Left lung (tissue), 10 donors: ENCODE results near the gene TRPC4AP. TPM values are rescaled to one million over a fixed set of nuclear protein-coding genes. Genes with fewer than 3 reads are reported as not detected.

Experiments used
- ATAC-seq: fragments of 200-7000 bp; cut with Tn5 transposase; one replicate; pipeline ENCODE4 v1.9.1; 2020; ENCODE audit warnings: moderate library complexity
- DNase-seq, 4 donors: peaks; one replicate each; pipeline ENCODE4 v3.0.0-alpha.2; 2013 to 2020
- H3K27ac ChIP-seq, 2 donors: fragments of 200-600 bp; sonication (generic) in 1 of 2; one replicate each; pipeline versions ENCODE4 v1.5.0 to v1.8.0; 2020 to 2021
- H3K27me3 ChIP-seq, 2 donors: fragments of 200-600 bp; sonication (generic) in 1 of 2; one replicate each; pipeline versions ENCODE4 v1.5.0 to v1.8.0; 2020 to 2021
- H3K36me3 ChIP-seq, 2 donors: fragments of 200-600 bp; sonication (generic) in 1 of 2; one replicate each; pipeline versions ENCODE4 v1.5.0 to v1.8.0; 2020 to 2021
- H3K4me1 ChIP-seq, 2 donors: fragments of 200-600 bp; one replicate each; pipeline ENCODE4 v1.8.0; 2021
- H3K4me3 ChIP-seq, 2 donors: fragments of 200-600 bp; sonication (generic) in 1 of 2; one replicate each; pipeline versions ENCODE4 v1.5.0 to v1.8.0; 2020 to 2021; ENCODE audit warnings: mild to moderate bottlenecking in 1 of 2
- H3K9me3 ChIP-seq, 2 donors: fragments of 200-600 bp; sonication (generic) in 1 of 2; one replicate each; pipeline versions ENCODE4 v1.5.0 to v1.8.0; 2020 to 2021
- CTCF ChIP-seq, 2 donors: fragments of 200-600 bp; sonication (generic) in 1 of 2; IDR thresholded peaks; one replicate each; pipeline versions ENCODE4 v1.5.0 to v1.8.0; 2021; ENCODE audit warnings: antibody characterized with exemption in 2 of 2
- intact Hi-C, 2 donors: fragments of 100-400 bp; cut with DNase I; formaldehyde crosslinking; loops; one replicate each; pipeline versions ENCODE4 v1.11.2 to v1.14.2; 2022
- polyA plus RNA-seq, 6 donors: library from polyadenylated mRNA; unstranded; fragments of 120-200 nt; gene quantifications; one replicate each; pipeline ENCODE4 v1.2.1, GENCODE V29; 2013; ENCODE audit not compliant: insufficient read length in 6 of 6
- total RNA-seq, 2 donors: library from RNA; stranded (reverse); fragmentation: NEBNext Ultra II Directional; extraction: Animal tissue kit (Norgen Biotek cat#: 25700); gene quantifications; one replicate each; pipeline ENCODE4 v1.2.1, GENCODE V29; 2021
- donor health status: DM: no; HTN: yes; CAD: no.
- donor health status: DM: no; HTN: no; CAD: no.

TRPC4AP gene
- total and polyA plus RNA-seq, 8 donors: 57.8 to 70.8 (median 67.0) TPM

- no peak overlapping the region for H3K4me3 ChIP-seq
- no peak for ATAC-seq
Observed at GRCh38 chr20:34978092-34978744, 114.4 kb downstream of the TRPC4AP start.

GRCh38 chr20:34977365-34978091 is 115.1 kb downstream of the TRPC4AP start:
- intact Hi-C loops: no loop called here
- Histone ChIP-seq H3K27ac (no peak overlapping the region), H3K4me1 (no peaks in the 10 kb centered on the region), H3K4me3 (no peak overlapping the region), H3K36me3 (no peaks in the 10 kb centered on the region), H3K9me3 (no peaks in the 10 kb centered on the region), H3K27me3 (peaks cover 0 to under 1% of the 10 kb centered on the region in 2 donors)
- DNase-seq (peak in 1 of 4 donors; percentile 39), ATAC-seq (no peak)
- TF ChIP-seq CTCF (IDR thresholded peaks at IDR 0.05): no peak

More at GRCh38 chr20:34978092-34978744, 114.4 kb downstream of the TRPC4AP start:
- Histone ChIP-seq H3K27ac (no peak overlapping the region), H3K9me3 (no peaks in the 10 kb centered on the region), H3K27me3 (peaks cover 0 to 6% of the 10 kb centered on the region in 2 donors), H3K4me1 (no peaks in the 10 kb centered on the region), H3K36me3 (no peaks in the 10 kb centered on the region)
- no peak for TF ChIP-seq CTCF (IDR thresholded peaks at IDR 0.05)
- peak in 1 of 4 donors; percentile 1 for DNase-seq
- intact Hi-C loops: no loop called here

- no peak for ATAC-seq
- Histone ChIP-seq H3K27ac (no peak overlapping the region), H3K4me3 (no peak overlapping the region), H3K36me3 (no peaks in the 10 kb centered on the region), H3K4me1 (no peaks in the 10 kb centered on the region), H3K27me3 (no peaks in the 10 kb centered on the region), H3K9me3 (no peaks in the 10 kb centered on the region)
- no peak for TF ChIP-seq CTCF (IDR thresholded peaks at IDR 0.05)
- peak in 1 of 4 donors; percentile 13 for DNase-seq
- intact Hi-C loops: no loop called here
Observed at GRCh38 chr20:34976286-34976685, 116.3 kb downstream of the TRPC4AP start.

- no peak for TF ChIP-seq CTCF (IDR thresholded peaks at IDR 0.05)
- intact Hi-C loops: no loop called here
- H3K36me3 ChIP-seq: no peaks in the 10 kb centered on the region
- no peaks in the 10 kb centered on the region for H3K9me3 ChIP-seq
- no peak for DNase-seq
- no peaks in the 10 kb centered on the region for H3K27me3 ChIP-seq
- no peak for ATAC-seq
- H3K27ac ChIP-seq: no peak overlapping the region
- H3K4me3 ChIP-seq: no peak overlapping the region
- H3K4me1 ChIP-seq: no peaks in the 10 kb centered on the region
Observed at GRCh38 chr20:34974246-34974645, 118.4 kb downstream of the TRPC4AP start.

- intact Hi-C loops: no loop called here
- H3K27me3 ChIP-seq: no peaks in the 10 kb centered on the region
Observed at GRCh38 chr20:34971561-34972235, 120.9 kb downstream of the TRPC4AP start.

More at GRCh38 chr20:34971561-34972235, 120.9 kb downstream of the TRPC4AP start:
- H3K4me3 ChIP-seq: no peak overlapping the region
- ATAC-seq (no peak), DNase-seq (peak in 1 of 4 donors; percentile 40)
- H3K9me3 ChIP-seq: no peaks in the 10 kb centered on the region
- no peak for TF ChIP-seq CTCF (IDR thresholded peaks at IDR 0.05)
- H3K4me1 ChIP-seq: no peaks in the 10 kb centered on the region
- no peak overlapping the region for H3K27ac ChIP-seq
- H3K36me3 ChIP-seq: no peaks in the 10 kb centered on the region
